ENCODE measurements around the gene MRPL20.
A peak's percentile ranks its signal among the peaks of the same experiment; 100 is the strongest.

The MRPL20 gene

DNA sequence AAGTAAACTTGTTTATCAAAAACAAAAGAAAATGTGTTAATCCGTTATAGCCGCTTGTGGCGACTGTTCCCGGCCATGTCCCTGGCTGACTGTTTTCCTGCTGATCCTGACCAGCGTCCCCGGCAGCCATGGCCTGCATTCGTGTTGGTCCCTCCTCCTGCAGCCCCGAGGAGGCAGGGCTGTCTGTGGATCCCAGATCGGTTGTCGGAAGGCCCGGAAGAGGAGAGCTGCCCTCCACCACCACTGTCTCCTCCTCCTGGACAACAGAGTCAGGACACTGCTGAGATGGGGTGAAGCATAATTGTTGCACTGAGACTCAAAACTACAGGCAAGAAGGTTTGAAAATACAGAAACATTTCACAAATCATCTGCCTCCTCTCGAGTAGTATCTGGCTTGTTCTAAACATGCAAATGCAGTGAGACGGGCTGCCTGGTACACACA lies 45.1 kb downstream of the MRPL20 start:
- H3K27ac ChIP-seq: no peak overlapping the region
- TF ChIP-seq ZFX (IDR thresholded peaks at IDR 0.05; ENCODE audit: borderline replicate concordance) (no peak), CTCF (IDR thresholded peaks at IDR 0.05) (no peak)

DNA sequence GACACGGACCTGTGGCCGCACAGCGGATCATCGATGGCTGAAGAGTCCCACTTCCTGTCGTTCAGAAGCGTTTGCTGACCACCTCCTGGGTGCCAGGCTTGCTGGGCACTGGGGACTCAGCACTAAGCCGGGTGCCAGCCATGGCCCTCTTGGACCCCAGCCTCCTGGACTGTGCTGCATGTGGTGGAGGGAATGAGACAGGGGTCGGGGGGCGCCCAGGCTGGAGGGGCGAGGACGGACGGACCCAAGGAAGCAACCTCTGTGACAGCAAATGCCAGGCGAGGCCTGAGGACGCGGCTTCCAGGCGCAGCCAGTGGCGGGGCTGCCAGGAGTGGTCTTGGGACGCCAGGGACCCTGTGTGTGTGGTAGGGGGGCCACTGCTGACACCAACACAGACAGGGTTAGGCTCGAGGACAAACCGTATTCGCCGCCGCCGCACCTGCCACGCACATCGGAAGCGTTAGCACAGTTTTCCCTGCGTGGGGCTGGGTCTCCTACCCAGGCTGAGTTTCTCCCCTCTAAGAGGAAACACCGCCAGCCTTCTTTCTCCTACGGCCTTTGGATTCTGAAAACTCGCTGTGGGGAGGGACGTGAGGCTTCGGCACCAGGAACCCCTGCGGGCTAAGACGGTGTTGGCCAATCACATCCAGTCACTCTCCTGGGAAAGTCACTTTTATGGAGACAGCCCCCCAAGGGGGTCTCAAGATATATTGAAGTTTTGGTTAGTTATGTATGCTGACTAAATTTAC lies 45.7 kb downstream of the MRPL20 start:
- no peak for TF ChIP-seq ZFX (IDR thresholded peaks at IDR 0.05; ENCODE audit: borderline replicate concordance)
- no peak for TF ChIP-seq CTCF (IDR thresholded peaks at IDR 0.05)
- H3K27ac ChIP-seq: no peak overlapping the region

GRCh38 chr1:1360506-1361169 lies 46.5 kb downstream of the MRPL20 start:
- TF ChIP-seq CTCF (IDR thresholded peaks at IDR 0.05) (no peak), ZFX (IDR thresholded peaks at IDR 0.05; ENCODE audit: borderline replicate concordance) (no peak)
- H3K27ac ChIP-seq: no peak overlapping the region

DNA sequence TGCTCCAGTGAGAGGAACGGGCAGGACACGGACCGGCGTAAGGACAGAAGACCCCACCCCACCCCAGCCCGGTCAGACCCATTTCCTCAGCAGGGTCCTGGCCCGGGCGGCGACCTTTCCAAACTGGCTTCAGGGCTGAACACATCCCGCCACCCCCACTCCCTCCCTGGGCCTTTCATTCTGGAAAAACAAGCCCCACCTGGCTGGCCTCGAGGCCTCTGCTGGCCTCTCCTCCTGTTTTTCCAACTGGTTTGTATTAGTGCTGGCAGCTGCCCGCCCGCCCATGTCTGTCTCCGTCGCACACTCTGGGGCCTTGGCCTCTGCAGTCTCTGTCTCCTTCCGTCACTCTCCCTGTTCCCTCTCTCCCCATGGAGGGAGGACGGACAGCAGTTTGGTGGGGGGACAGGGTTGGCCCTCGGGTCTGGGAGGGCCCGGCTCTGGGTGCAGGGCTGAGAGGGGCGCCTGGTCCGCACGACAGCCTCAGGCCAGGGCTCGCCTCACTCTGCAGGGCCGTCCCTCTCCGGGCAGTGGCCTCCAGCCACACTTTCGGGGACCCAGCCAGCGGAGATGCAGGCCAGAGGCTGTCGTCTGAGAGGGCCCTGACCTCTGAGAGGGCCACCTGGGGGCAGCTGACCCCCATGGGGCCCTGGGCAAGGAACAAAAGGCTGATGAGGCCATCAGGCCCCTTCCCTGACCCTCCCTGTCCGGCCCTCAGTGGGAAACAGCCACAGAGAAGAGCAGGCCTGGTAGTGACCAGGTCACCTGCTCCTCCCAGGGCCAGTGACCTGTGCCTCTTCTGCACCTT lies 47.2 kb downstream of the MRPL20 start:
- no peak overlapping the region for H3K27ac ChIP-seq
- TF ChIP-seq ZFX (IDR thresholded peaks at IDR 0.05; ENCODE audit: borderline replicate concordance) (no peak), CTCF (IDR thresholded peaks at IDR 0.05) (no peak)

DNA sequence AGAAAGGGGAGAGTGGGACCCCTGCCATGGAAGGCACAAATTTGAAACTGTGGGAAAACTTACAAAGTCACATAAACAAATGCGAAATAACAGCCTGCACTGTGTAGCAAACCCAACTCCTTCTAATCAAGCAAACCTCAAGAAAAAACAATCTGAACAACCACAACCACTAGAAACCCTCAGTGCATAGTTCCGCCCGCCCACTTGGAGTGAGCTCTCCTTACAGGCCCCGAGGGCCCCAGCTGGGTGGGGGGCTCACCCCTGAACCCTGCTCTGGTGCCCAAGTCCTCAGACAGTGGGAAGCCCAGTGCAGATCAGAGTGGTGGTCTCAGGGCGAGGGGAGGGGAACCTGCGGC lies 47.8 kb downstream of the MRPL20 start:
- TF ChIP-seq ZFX (IDR thresholded peaks at IDR 0.05; ENCODE audit: borderline replicate concordance) (no peak), CTCF (IDR thresholded peaks at IDR 0.05) (no peak)
- no peak overlapping the region for H3K27ac ChIP-seq

GRCh38 chr1:1358433-1359271 lies 48.4 kb downstream of the MRPL20 start, which contains the start of gene MXRA8:
Gene MXRA8 (minus strand): TSS chr1:1358555. CDS start chr1:1358504, 51 bp downstream.
- TF ChIP-seq ZFX (IDR thresholded peaks at IDR 0.05; ENCODE audit: borderline replicate concordance) (no peak), CTCF (IDR thresholded peaks at IDR 0.05) (no peak)

More at GRCh38 chr1:1358433-1359271, 48.4 kb downstream of the MRPL20 start, which contains the start of gene MXRA8:
- peak within 1 kb of the TSS; percentile 27; the same call in 1 of the 2 replicates for H3K27ac ChIP-seq

Data from 22Rv1 (cell line).